Neural crest cell (in vitro differentiated cells): ENCODE results near the gene SLFN5. TPM values are rescaled to one million over a fixed set of nuclear protein-coding genes. Genes with fewer than 3 reads are reported as not detected.
"Not testable (repeated sequence)": the region's sequence is repeated elsewhere in the genome, so short reads cannot be mapped to it uniquely, and the experiment has no call there.

Experiments used
- DNase-seq: peaks from one replicate; pipeline ENCODE4 v3.0.0; 2021; ENCODE audit warnings: low read depth, mixed read lengths, low spot score
- H3K27ac Mint-ChIP-seq: one replicate; pipeline ENCODE4 v1.8.0; 2021; ENCODE audit warnings: mild to moderate bottlenecking, mixed read lengths; ENCODE audit not compliant: unreplicated experiment
- H3K27me3 Mint-ChIP-seq: 2 replicates; pipeline ENCODE4 v1.8.0; 2021; ENCODE audit warnings: low read depth, mild to moderate bottlenecking, mixed read lengths
- H3K36me3 Mint-ChIP-seq: 2 replicates; pipeline ENCODE4 v1.8.0; 2021; ENCODE audit warnings: low read depth, mild to moderate bottlenecking, mixed read lengths
- H3K4me1 Mint-ChIP-seq: 2 replicates; pipeline ENCODE4 v1.8.0; 2021; ENCODE audit warnings: mixed read lengths
- H3K4me3 Mint-ChIP-seq: one replicate; pipeline ENCODE4 v1.8.0; 2021; ENCODE audit warnings: mild to moderate bottlenecking, mixed read lengths
- H3K9me3 Mint-ChIP-seq: 2 replicates; pipeline ENCODE4 v1.8.0; 2021; ENCODE audit warnings: mixed read lengths
- CTCF ChIP-seq: fragments of 200-600 bp; sonication (generic); conservative IDR thresholded peaks from 2 replicates; pipeline ENCODE4 v1.5.0; 2021; ENCODE audit warnings: antibody characterized with exemption, mild to moderate bottlenecking
- long read RNA-seq: library from polyadenylated mRNA; unstranded; transcript quantifications from one replicate; pipeline ENCODE4 v2.0.0, GENCODE V29; 2020
- total RNA-seq: library from RNA; stranded (reverse); gene quantifications from 2 replicates; pipeline ENCODE4 v1.2.1, GENCODE V29; 2021

The SLFN5 gene
- 8.7 and 10.6 TPM in 2 replicates for total RNA-seq
- long read RNA-seq, full-length matches to known transcripts, result 19 of 28 reads
- long read RNA-seq, partial matches to known transcripts, result 5 of 28 reads
- long read RNA-seq, other reads (novel, unspliced or antisense), result 4 of 28 reads

GRCh38 chr17:35242805-35243560 is at the start of gene SLFN5:
SLFN5 (plus strand) TSS chr17:35243072; CDS start chr17:35258691, 15,619 bp downstream.
- no peaks in the 10 kb centered on the region for H3K9me3 Mint-ChIP-seq
- peaks cover 5% of the 10 kb centered on the region for H3K27me3 Mint-ChIP-seq
- H3K36me3 Mint-ChIP-seq, result no peaks in the 10 kb centered on the region
- peak; percentile 79 for DNase-seq
- peaks cover 24% of the 10 kb centered on the region for H3K4me1 Mint-ChIP-seq
- H3K27ac Mint-ChIP-seq, result peak within 1 kb of the TSS; percentile 83
- TF ChIP-seq CTCF, result no peak
- H3K4me3 Mint-ChIP-seq, result peak within 1 kb of the TSS; percentile 98

- not testable (repeated sequence) for H3K9me3 Mint-ChIP-seq, H3K4me3 Mint-ChIP-seq, DNase-seq, H3K36me3 Mint-ChIP-seq, H3K4me1 Mint-ChIP-seq
- Mint-ChIP-seq H3K27me3 (peaks cover 24% of the 10 kb centered on the region), H3K27ac (peak within 1 kb of the TSS; percentile 67)
Observed at GRCh38 chr17:35194001-35194400, 48.9 kb upstream of the SLFN5 start, which contains the start of gene SLC35G3. SLC35G3 (minus strand) TSS chr17:35194393; CDS start chr17:35194307, 86 bp downstream.

GRCh38 chr17:35195062-35195461 is 47.8 kb upstream of the SLFN5 start:
- H3K27me3 Mint-ChIP-seq, result peaks cover 25% of the 10 kb centered on the region
- not testable (repeated sequence) for DNase-seq, H3K4me1 Mint-ChIP-seq, H3K4me3 Mint-ChIP-seq, H3K27ac Mint-ChIP-seq, H3K36me3 Mint-ChIP-seq
- peaks cover 11% of the 10 kb centered on the region for H3K9me3 Mint-ChIP-seq

- not testable (repeated sequence) for H3K4me3 Mint-ChIP-seq, H3K36me3 Mint-ChIP-seq, DNase-seq, H3K27ac Mint-ChIP-seq, H3K9me3 Mint-ChIP-seq, H3K4me1 Mint-ChIP-seq
- H3K27me3 Mint-ChIP-seq, result peaks cover 58% of the 10 kb centered on the region
Observed at GRCh38 chr17:35202582-35202981, 40.3 kb upstream of the SLFN5 start.

GRCh38 chr17:35210741-35211140 is 32.1 kb upstream of the SLFN5 start:
- peaks cover 92% of the 10 kb centered on the region for H3K27me3 Mint-ChIP-seq
- H3K27ac Mint-ChIP-seq, result no peak overlapping the region
- H3K36me3 Mint-ChIP-seq, result no peaks in the 10 kb centered on the region
- H3K4me3 Mint-ChIP-seq, result no peak overlapping the region
- H3K9me3 Mint-ChIP-seq, result no peaks in the 10 kb centered on the region
- H3K4me1 Mint-ChIP-seq, result no peaks in the 10 kb centered on the region
- DNase-seq, result no peak
- no peak for TF ChIP-seq CTCF

- no peak for DNase-seq
- H3K4me3 Mint-ChIP-seq, result no peak overlapping the region
- H3K27ac Mint-ChIP-seq, result no peak overlapping the region
- H3K36me3 Mint-ChIP-seq, result no peaks in the 10 kb centered on the region
- peaks cover 87% of the 10 kb centered on the region for H3K27me3 Mint-ChIP-seq
- no peaks in the 10 kb centered on the region for H3K9me3 Mint-ChIP-seq
- no peaks in the 10 kb centered on the region for H3K4me1 Mint-ChIP-seq
- TF ChIP-seq CTCF, result no peak
Observed at GRCh38 chr17:35212668-35213067, 30.2 kb upstream of the SLFN5 start.

GRCh38 chr17:35213412-35213940 is 29.4 kb upstream of the SLFN5 start:
- TF ChIP-seq CTCF, result no peak
- Mint-ChIP-seq H3K4me1 (no peaks in the 10 kb centered on the region), H3K27ac (no peak overlapping the region), H3K4me3 (no peak overlapping the region), H3K36me3 (no peaks in the 10 kb centered on the region), H3K9me3 (no peaks in the 10 kb centered on the region), H3K27me3 (peaks cover 80% of the 10 kb centered on the region)
- no peak for DNase-seq
